ENCODE measurements around the gene STMN3.

STMN3 gene

GRCh38 chr20:63699466-63700198 lies 46.4 kb upstream of the STMN3 start:
- ChIA-PET POLR2A (no interaction called here), CTCF (no interaction called here)
- no peak for DNase-seq (ENCODE audit: extremely low spot score)
- no peak for TF ChIP-seq CTCF (IDR thresholded peaks at IDR 0.05; ENCODE audit: control extremely low read depth, extremely low read depth, low read depth, missing control alignments)

GRCh38 chr20:63698739-63699465 lies 45.7 kb upstream of the STMN3 start:
- ChIA-PET CTCF (interaction anchor here (0.8 to 1.3 kb wide), 2 partner anchors 9 to 87 kb away, joined by 3 to 5 read pairs; partner anchors contain the start of genes ARFRP1 and ZGPAT), POLR2A (no interaction called here)
- no peak for TF ChIP-seq CTCF (IDR thresholded peaks at IDR 0.05; ENCODE audit: control extremely low read depth, extremely low read depth, low read depth, missing control alignments)
- peak; percentile 75 for DNase-seq (ENCODE audit: extremely low spot score)

- DNase-seq (ENCODE audit: extremely low spot score), result no peak
- CTCF ChIA-PET, result interaction anchor here (1.3 kb wide), 2 partner anchors 10 to 161 kb away, joined by 5 read pairs; partner anchors contain the start of genes ARFRP1, PTK6 and ZGPAT
- TF ChIP-seq CTCF (IDR thresholded peaks at IDR 0.05; ENCODE audit: control extremely low read depth, extremely low read depth, low read depth, missing control alignments), result no peak
- POLR2A ChIA-PET, result no interaction called here
Measured at GRCh38 chr20:63697868-63698545, 44.8 kb upstream of the STMN3 start.

DNA sequence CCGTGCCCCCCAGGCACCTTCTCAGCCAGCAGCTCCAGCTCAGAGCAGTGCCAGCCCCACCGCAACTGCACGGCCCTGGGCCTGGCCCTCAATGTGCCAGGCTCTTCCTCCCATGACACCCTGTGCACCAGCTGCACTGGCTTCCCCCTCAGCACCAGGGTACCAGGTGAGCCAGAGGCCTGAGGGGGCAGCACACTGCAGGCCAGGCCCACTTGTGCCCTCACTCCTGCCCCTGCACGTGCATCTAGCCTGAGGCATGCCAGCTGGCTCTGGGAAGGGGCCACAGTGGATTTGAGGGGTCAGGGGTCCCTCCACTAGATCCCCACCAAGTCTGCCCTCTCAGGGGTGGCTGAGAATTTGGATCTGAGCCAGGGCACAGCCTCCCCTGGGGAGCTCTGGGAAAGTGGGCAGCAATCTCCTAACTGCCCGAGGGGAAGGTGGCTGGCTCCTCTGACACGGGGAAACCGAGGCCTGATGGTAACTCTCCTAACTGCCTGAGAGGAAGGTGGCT lies 44.2 kb upstream of the STMN3 start:
- no peak for DNase-seq (ENCODE audit: extremely low spot score)
- CTCF ChIA-PET, result interaction anchor here (0.6 to 2.2 kb wide), 4 partner anchors 10 to 160 kb away, joined by 3 to 9 read pairs (median 5); partner anchors contain the start of genes ARFRP1, PTK6 and ZGPAT
- no peak for TF ChIP-seq CTCF (IDR thresholded peaks at IDR 0.05; ENCODE audit: control extremely low read depth, extremely low read depth, low read depth, missing control alignments)

DNA sequence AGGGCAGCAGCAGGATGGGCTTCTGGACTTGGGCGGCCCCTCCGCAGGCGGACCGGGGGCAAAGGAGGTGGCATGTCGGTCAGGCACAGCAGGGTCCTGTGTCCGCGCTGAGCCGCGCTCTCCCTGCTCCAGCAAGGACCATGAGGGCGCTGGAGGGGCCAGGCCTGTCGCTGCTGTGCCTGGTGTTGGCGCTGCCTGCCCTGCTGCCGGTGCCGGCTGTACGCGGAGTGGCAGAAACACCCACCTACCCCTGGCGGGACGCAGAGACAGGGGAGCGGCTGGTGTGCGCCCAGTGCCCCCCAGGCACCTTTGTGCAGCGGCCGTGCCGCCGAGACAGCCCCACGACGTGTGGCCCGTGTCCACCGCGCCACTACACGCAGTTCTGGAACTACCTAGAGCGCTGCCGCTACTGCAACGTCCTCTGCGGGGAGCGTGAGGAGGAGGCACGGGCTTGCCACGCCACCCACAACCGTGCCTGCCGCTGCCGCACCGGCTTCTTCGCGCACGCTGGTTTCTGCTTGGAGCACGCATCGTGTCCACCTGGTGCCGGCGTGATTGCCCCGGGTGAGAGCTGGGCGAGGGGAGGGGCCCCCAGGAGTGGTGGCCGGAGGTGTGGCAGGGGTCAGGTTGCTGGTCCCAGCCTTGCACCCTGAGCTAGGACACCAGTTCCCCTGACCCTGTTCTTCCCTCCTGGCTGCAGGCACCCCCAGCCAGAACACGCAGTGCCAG lies 43.6 kb upstream of the STMN3 start, which contains the start of gene TNFRSF6B:
TSS of gene TNFRSF6B (plus strand) at position 25 of the 729 bp plus-strand sequence. CDS start at position 141, 116 bp downstream.
- DNase-seq (ENCODE audit: extremely low spot score), result no peak
- TF ChIP-seq CTCF (IDR thresholded peaks at IDR 0.05; ENCODE audit: control extremely low read depth, extremely low read depth, low read depth, missing control alignments), result no peak
- ChIA-PET CTCF (interaction anchor here (0.6 to 2.2 kb wide), 3 partner anchors 11 to 159 kb away, joined by 3 to 9 read pairs (median 5); partner anchors contain the start of genes ARFRP1, PTK6 and ZGPAT), POLR2A (no interaction called here)

More for the DNA sequence above, 44.2 kb upstream of the STMN3 start:
- POLR2A ChIA-PET, result no interaction called here

Measured in GM10248 (cell line).